H9 (cell line): ENCODE data around the gene GFM2. TPM values are rescaled to one million over a fixed set of nuclear protein-coding genes. Genes with fewer than 3 reads are reported as not detected.

ENCODE experiments used
- DNase-seq: peaks from one replicate; pipeline ENCODE4 v3.0.0-alpha.2; 2017
- H2AFZ ChIP-seq: one replicate; pipeline ENCODE4 v1.6.1; 2013; ENCODE audit warnings: mild to moderate bottlenecking, low read length, control low read depth, moderate library complexity
- H2AK5ac ChIP-seq: 2 replicates; pipeline ENCODE4 v1.6.1; 2013; ENCODE audit warnings: low read length, control low read depth, mixed read lengths; ENCODE audit not compliant: insufficient read length
- H2BK120ac ChIP-seq: one replicate; pipeline ENCODE4 v1.6.1; 2013; ENCODE audit warnings: low read depth, mild to moderate bottlenecking, low read length, control low read depth, inconsistent platforms; ENCODE audit not compliant: poor library complexity, severe bottlenecking
- H2BK12ac ChIP-seq: 2 replicates; pipeline ENCODE4 v1.6.1; 2013; ENCODE audit warnings: low read length, control low read depth, mixed read lengths, low read depth; ENCODE audit not compliant: insufficient read length
- H2BK15ac ChIP-seq: 2 replicates; pipeline ENCODE4 v1.6.1; 2013; ENCODE audit warnings: low read depth, low read length, control low read depth
- H2BK20ac ChIP-seq: one replicate; pipeline ENCODE4 v1.6.1; 2013; ENCODE audit warnings: low read depth, mild to moderate bottlenecking, low read length, control low read depth, inconsistent platforms; ENCODE audit not compliant: poor library complexity, severe bottlenecking
- H2BK5ac ChIP-seq: 2 replicates; pipeline ENCODE4 v1.6.1; 2013; ENCODE audit warnings: low read length, control low read depth, mixed read lengths; ENCODE audit not compliant: insufficient read length
- H3K14ac ChIP-seq: 2 replicates; pipeline ENCODE4 v1.6.1; 2013; ENCODE audit warnings: low read length, control low read depth; ENCODE audit not compliant: insufficient read depth
- H3K18ac ChIP-seq: 2 replicates; pipeline ENCODE4 v1.6.1; 2013; ENCODE audit warnings: low read depth, mild to moderate bottlenecking, mixed read lengths, low read length, control low read depth; ENCODE audit not compliant: insufficient read length
- H3K23ac ChIP-seq: 2 replicates; pipeline ENCODE4 v1.6.1; 2013; ENCODE audit warnings: low read length, control low read depth, mixed read lengths, low read depth; ENCODE audit not compliant: insufficient read length
- H3K23me2 ChIP-seq: 2 replicates; pipeline ENCODE4 v1.6.1; 2013; ENCODE audit warnings: low read depth, mild to moderate bottlenecking, mixed read lengths, low read length, control low read depth; ENCODE audit not compliant: insufficient read length, poor library complexity, severe bottlenecking
- H3K27ac ChIP-seq: 2 replicates; pipeline ENCODE4 v1.5.1; 2013; ENCODE audit warnings: low read length, control low read depth, mixed read lengths, low read depth; ENCODE audit not compliant: insufficient read length
- H3K27me3 ChIP-seq: 2 replicates; pipeline ENCODE4 v1.6.1; 2013; ENCODE audit warnings: low read length, control low read depth, inconsistent platforms; ENCODE audit not compliant: insufficient read depth
- H3K4ac ChIP-seq: 2 replicates; pipeline ENCODE4 v1.6.1; 2013; ENCODE audit warnings: low read depth, mild to moderate bottlenecking, control low read depth, inconsistent platforms, low read length, moderate library complexity
- H3K4me1 ChIP-seq: 2 replicates; pipeline ENCODE4 v1.6.1; 2013; ENCODE audit warnings: low read length, control low read depth, inconsistent platforms; ENCODE audit not compliant: insufficient read depth
- H3K4me2 ChIP-seq: 2 replicates; pipeline ENCODE4 v1.6.1; 2013; ENCODE audit warnings: low read length, control low read depth, mixed read lengths; ENCODE audit not compliant: insufficient read length, insufficient read depth
- H3K56ac ChIP-seq: 2 replicates; pipeline ENCODE4 v1.6.1; 2013; ENCODE audit warnings: low read depth, mild to moderate bottlenecking, mixed read lengths, low read length, control low read depth; ENCODE audit not compliant: insufficient read length
- H3K79me1 ChIP-seq: 2 replicates; pipeline ENCODE4 v1.6.1; 2013; ENCODE audit warnings: low read depth, mild to moderate bottlenecking, moderate library complexity, low read length, control low read depth, inconsistent platforms; ENCODE audit not compliant: insufficient read depth, poor library complexity, severe bottlenecking
- H3K79me2 ChIP-seq: 2 replicates; pipeline ENCODE4 v1.6.1; 2013; ENCODE audit warnings: low read length, control low read depth, inconsistent platforms; ENCODE audit not compliant: insufficient read depth
- H3K9ac ChIP-seq: 2 replicates; pipeline ENCODE4 v1.6.1; 2013; ENCODE audit warnings: low read length, control low read depth, mixed read lengths; ENCODE audit not compliant: insufficient read length; ENCODE audit errors: extremely low read depth
- H3K9me3 ChIP-seq: one replicate; pipeline ENCODE4 v1.6.1; 2013; ENCODE audit warnings: low read depth, low read length, inconsistent platforms; ENCODE audit not compliant: control insufficient read depth
- H3T11ph ChIP-seq: one replicate; pipeline ENCODE4 v1.6.1; 2013; ENCODE audit warnings: mild to moderate bottlenecking, low read length, control low read depth, inconsistent platforms
- H4K20me1 ChIP-seq: one replicate; pipeline ENCODE4 v1.6.1; 2013; ENCODE audit not compliant: control insufficient read depth, insufficient read length, insufficient read depth
- H4K5ac ChIP-seq: 2 replicates; pipeline ENCODE4 v1.6.1; 2013; ENCODE audit warnings: low read depth, mild to moderate bottlenecking, mixed read lengths, low read length, control low read depth; ENCODE audit not compliant: insufficient read length
- H4K8ac ChIP-seq: replicated peaks from 2 replicates; pipeline ENCODE4 v1.6.1; 2013; ENCODE audit warnings: low read length, control low read depth, mixed read lengths, low read depth; ENCODE audit not compliant: insufficient read length
- H4K91ac ChIP-seq: 2 replicates; pipeline ENCODE4 v1.6.1; 2013; ENCODE audit warnings: low read depth, mild to moderate bottlenecking, moderate library complexity, mixed read lengths, low read length, control low read depth; ENCODE audit not compliant: insufficient read length
- H3K27ac Mint-ChIP-seq, 3 experiments: 2 replicates in 2 of 3; 3 replicates in 1 of 3; pipeline ENCODE4 v1.8.0; 2020 to 2021; ENCODE audit warnings: mixed read lengths in 3 of 3, mild to moderate bottlenecking in 1 of 3, moderate library complexity in 1 of 3
- H3K27me3 Mint-ChIP-seq: 2 replicates; pipeline ENCODE4 v1.8.0; 2021; ENCODE audit warnings: low read depth, mild to moderate bottlenecking, moderate library complexity, mixed read lengths
- H3K36me3 Mint-ChIP-seq, 3 experiments: 2 replicates in 2 of 3; 3 replicates in 1 of 3; pipeline ENCODE4 v1.8.0; 2020 to 2021; ENCODE audit warnings: low read depth in 3 of 3, mixed read lengths in 3 of 3; ENCODE audit not compliant: insufficient read depth in 1 of 3
- H3K4me1 Mint-ChIP-seq, 2 experiments: 2 replicates each; pipeline ENCODE4 v1.8.0; 2020; ENCODE audit warnings: mixed read lengths in 2 of 2
- H3K4me3 Mint-ChIP-seq, 2 experiments: 2 replicates in 1 of 2; 3 replicates in 1 of 2; pipeline ENCODE4 v1.8.0; 2020 to 2021; ENCODE audit warnings: mild to moderate bottlenecking in 2 of 2, mixed read lengths in 2 of 2, moderate library complexity in 1 of 2
- H3K9me3 Mint-ChIP-seq, 2 experiments: 2 replicates in 1 of 2; 3 replicates in 1 of 2; pipeline ENCODE4 v1.8.0; 2020; ENCODE audit warnings: mild to moderate bottlenecking in 2 of 2, mixed read lengths in 2 of 2, moderate library complexity in 1 of 2
- CTCF ChIP-seq: fragments of 200-600 bp; sonication (generic); conservative IDR thresholded peaks from 3 replicates; pipeline ENCODE4 v1.8.0; 2021; ENCODE audit warnings: antibody characterized with exemption, mild to moderate bottlenecking
- total RNA-seq: library from RNA; stranded (reverse); gene quantifications from 2 replicates; pipeline ENCODE4 v1.2.1, GENCODE V29; 2021

GFM2 gene
- total RNA-seq, 1 experiment from 2014 or later: 30.0 TPM

GRCh38 chr5:74763504-74763903, 3.4 kb downstream of the GFM2 start:
- H4K20me1 ChIP-seq: no peaks in the 10 kb centered on the region
- no peak overlapping the region for H3K18ac ChIP-seq
- H3K14ac ChIP-seq: no peak overlapping the region
- no peaks in the 10 kb centered on the region for H3K27me3 Mint-ChIP-seq
- H3K27me3 ChIP-seq: no peaks in the 10 kb centered on the region
- no peaks in the 10 kb centered on the region for H3K9me3 Mint-ChIP-seq
- peaks cover 7 to 30% (median 8%) of the 10 kb centered on the region in 3 experiments for H3K36me3 Mint-ChIP-seq
- no peak overlapping the region for H3K27ac ChIP-seq
- H3K4me1 ChIP-seq: no peaks in the 10 kb centered on the region
- H2BK120ac ChIP-seq: no peak overlapping the region
- no peak overlapping the region for H4K5ac ChIP-seq
- no peak overlapping the region for H3K4me3 Mint-ChIP-seq
- H2BK5ac ChIP-seq: no peak overlapping the region
- no peak overlapping the region for H3K9ac ChIP-seq
- peaks cover 10 to 15% of the 10 kb centered on the region in 2 experiments for H3K4me1 Mint-ChIP-seq
- H3K9me3 ChIP-seq: no peaks in the 10 kb centered on the region
- no peak overlapping the region for H3K4me2 ChIP-seq
- H2BK12ac ChIP-seq: no peak overlapping the region
- no peak overlapping the region for H4K91ac ChIP-seq
- peaks cover 3% of the 10 kb centered on the region for H3K23me2 ChIP-seq
- H3K4ac ChIP-seq: no peak overlapping the region
- no peak overlapping the region for H3K27ac Mint-ChIP-seq
- H3K23ac ChIP-seq: no peak overlapping the region
- no peak for DNase-seq
- no peak overlapping the region for H3T11ph ChIP-seq
- H2BK15ac ChIP-seq: no peak overlapping the region
- no peak overlapping the region for H2AK5ac ChIP-seq
- no peak overlapping the region for H2AFZ ChIP-seq
- H4K8ac ChIP-seq: no peak overlapping the region
- no peak for TF ChIP-seq CTCF
- no peak overlapping the region for H3K56ac ChIP-seq
- H3K79me2 ChIP-seq: peaks cover 15% of the 10 kb centered on the region; the same call in 1 of the 2 replicates
- peaks cover 7% of the 10 kb centered on the region for H3K79me1 ChIP-seq
- no peak overlapping the region for H2BK20ac ChIP-seq
